IPS-NIHi7 (cell line): ENCODE results near the gene HOXA9.

Source experiments
- DNase-seq: peaks from one replicate; pipeline ENCODE4 v3.0.0; 2012; ENCODE audit warnings: mixed read lengths; ENCODE audit errors: extremely low spot score

HOXA9 gene

GRCh38 chr7:27188386-27189294 lies 23.3 kb upstream of the HOXA9 start:
- DNase-seq: no peak

GRCh38 chr7:27187475-27188385 lies 22.4 kb upstream of the HOXA9 start:
- no peak for DNase-seq

- DNase-seq: no peak
Observed at GRCh38 chr7:27186668-27187474, 21.5 kb upstream of the HOXA9 start.

- DNase-seq: no peak
Observed at GRCh38 chr7:27185854-27186667, 20.7 kb upstream of the HOXA9 start.

GRCh38 chr7:27185013-27185853 lies 19.9 kb upstream of the HOXA9 start, which contains the start of gene HOXA11:
TSS of gene HOXA11 (minus strand) at chr7:27185232. CDS start at chr7:27185144, 88 bp downstream.
- DNase-seq: no peak

- DNase-seq: no peak
Observed at GRCh38 chr7:27184337-27185012, 19.1 kb upstream of the HOXA9 start.

GRCh38 chr7:27183682-27184336 lies 18.5 kb upstream of the HOXA9 start:
- DNase-seq: no peak

- DNase-seq: no peak
Observed at GRCh38 chr7:27182861-27183681, 17.7 kb upstream of the HOXA9 start.

- no peak for DNase-seq
Observed at GRCh38 chr7:27182285-27182841, 17.0 kb upstream of the HOXA9 start.

- DNase-seq: no peak
Observed at GRCh38 chr7:27181795-27182275, 16.5 kb upstream of the HOXA9 start.

- no peak for DNase-seq
Observed at GRCh38 chr7:27180431-27181420, 15.4 kb upstream of the HOXA9 start.

GRCh38 chr7:27179503-27180430 lies 14.4 kb upstream of the HOXA9 start:
- DNase-seq: peak; percentile 81

GRCh38 chr7:27179030-27179429 lies 13.7 kb upstream of the HOXA9 start:
- no peak for DNase-seq

- no peak for DNase-seq
Observed at GRCh38 chr7:27178366-27178765, 13.0 kb upstream of the HOXA9 start.

- no peak for DNase-seq
Observed at GRCh38 chr7:27177795-27178320, 12.5 kb upstream of the HOXA9 start.
